Measurements from ENCODE around the gene CYP26C1. TPM values are rescaled to one million over a fixed set of nuclear protein-coding genes. Genes with fewer than 3 reads are reported as not detected.

Gene CYP26C1
- total RNA-seq, 6 experiments from 2014 or later, result 0.07 to 0.12 (median 0.10) TPM; not detected in 3

DNA sequence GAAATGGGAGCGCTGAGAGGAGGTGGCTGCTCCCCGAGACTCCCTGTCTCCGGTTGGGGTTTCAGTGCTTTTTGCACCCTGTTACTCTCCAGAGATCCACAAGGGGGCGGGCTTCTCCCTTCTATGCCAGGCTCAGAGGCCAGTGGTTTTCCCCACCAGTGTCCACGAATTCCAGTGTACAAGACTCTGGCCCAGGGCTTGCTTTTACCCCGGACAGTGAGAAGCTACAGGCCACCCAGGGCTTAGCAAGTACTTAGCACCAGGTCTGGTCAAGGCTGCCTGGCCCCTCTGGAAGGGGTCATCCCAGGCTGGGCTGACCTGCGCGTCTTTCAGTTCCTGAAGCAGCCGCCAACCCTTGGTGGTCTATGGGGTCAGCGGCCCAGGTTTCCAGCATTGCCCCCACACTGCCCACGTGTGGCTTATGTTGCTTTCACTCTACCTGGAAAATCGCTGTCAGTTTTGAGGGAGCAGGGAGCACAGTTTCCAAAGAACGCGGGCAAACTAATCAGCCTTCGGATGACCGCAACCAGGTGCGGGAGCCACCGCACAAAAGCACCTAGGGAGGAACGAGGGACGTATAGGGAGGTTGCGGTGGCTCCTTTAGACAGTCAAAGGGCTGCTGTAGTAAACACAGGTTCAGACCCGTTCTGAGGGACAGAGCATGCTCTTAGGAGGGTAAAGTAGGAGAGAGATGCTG lies 19.9 kb downstream of the CYP26C1 start:
- DNase-seq (peak; percentile 48 to 75 (median 67)), ATAC-seq (peak; percentile 71 to 74 (median 72))
- Histone ChIP-seq H3K27me3 (no peaks in the 10 kb centered on the region), H3K4me3 (no peak overlapping the region), H3K36me3 (no peaks in the 10 kb centered on the region), H3K4me1 (peaks cover 0 to 47% (median 14%) of the 10 kb centered on the region in 4 donors), H3K9me3 (no peaks in the 10 kb centered on the region), H3K27ac (peak overlapping the region in 1 of 3 donors; percentile 41)
- WGBS (ENCODE audit: insufficient coverage, low coverage, low lambda C conversion rate, missing lambda C conversion rate), result 45% methylated on average over 14 of the region's 22 CpGs
- intact Hi-C loops (cut with DNase I), result loop anchor here in 1 of 2 donors (10.0 kb wide), 2 partner anchors 204 to 264 kb away; no protein-coding TSS in a partner anchor
- TF ChIP-seq, protein P1, sequence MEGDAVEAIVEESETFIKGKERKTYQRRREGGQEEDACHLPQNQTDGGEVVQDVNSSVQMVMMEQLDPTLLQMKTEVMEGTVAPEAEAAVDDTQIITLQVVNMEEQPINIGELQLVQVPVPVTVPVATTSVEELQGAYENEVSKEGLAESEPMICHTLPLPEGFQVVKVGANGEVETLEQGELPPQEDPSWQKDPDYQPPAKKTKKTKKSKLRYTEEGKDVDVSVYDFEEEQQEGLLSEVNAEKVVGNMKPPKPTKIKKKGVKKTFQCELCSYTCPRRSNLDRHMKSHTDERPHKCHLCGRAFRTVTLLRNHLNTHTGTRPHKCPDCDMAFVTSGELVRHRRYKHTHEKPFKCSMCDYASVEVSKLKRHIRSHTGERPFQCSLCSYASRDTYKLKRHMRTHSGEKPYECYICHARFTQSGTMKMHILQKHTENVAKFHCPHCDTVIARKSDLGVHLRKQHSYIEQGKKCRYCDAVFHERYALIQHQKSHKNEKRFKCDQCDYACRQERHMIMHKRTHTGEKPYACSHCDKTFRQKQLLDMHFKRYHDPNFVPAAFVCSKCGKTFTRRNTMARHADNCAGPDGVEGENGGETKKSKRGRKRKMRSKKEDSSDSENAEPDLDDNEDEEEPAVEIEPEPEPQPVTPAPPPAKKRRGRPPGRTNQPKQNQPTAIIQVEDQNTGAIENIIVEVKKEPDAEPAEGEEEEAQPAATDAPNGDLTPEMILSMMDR (IDR thresholded peaks at IDR 0.05), result peak; percentile 80 to 88 (median 81)
- no peak for TF ChIP-seq POLR2A (IDR thresholded peaks at IDR 0.05)

DNA sequence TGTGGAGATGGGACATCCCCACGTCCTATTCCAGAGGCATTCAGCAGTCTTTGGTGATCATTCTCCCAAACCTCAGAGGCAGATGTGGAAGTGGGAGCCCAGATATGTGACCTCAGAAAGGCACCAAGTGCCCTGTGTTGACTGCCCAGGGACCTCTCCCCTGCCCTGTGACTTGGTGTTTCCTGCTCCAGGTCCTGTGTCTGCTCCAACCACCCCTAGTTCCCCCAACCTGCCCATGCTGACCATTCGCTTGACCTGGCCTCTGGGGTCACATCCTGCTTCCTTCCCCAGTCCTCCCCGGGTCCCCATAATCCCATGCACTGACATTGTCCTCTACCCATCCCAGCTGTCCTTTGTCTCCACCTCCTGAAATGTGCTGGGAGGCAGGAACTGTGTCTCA lies 20.7 kb downstream of the CYP26C1 start:
- Histone ChIP-seq H3K4me1 (peaks cover 0 to 40% (median 14%) of the 10 kb centered on the region in 4 donors), H3K36me3 (no peaks in the 10 kb centered on the region), H3K9me3 (no peaks in the 10 kb centered on the region), H3K4me3 (no peak overlapping the region), H3K27ac (no peak overlapping the region), H3K27me3 (no peaks in the 10 kb centered on the region)
- no peak for DNase-seq
- TF ChIP-seq, protein P1 (IDR thresholded peaks at IDR 0.05), result no peak
- no peak for TF ChIP-seq POLR2A (IDR thresholded peaks at IDR 0.05)
- intact Hi-C loops (cut with DNase I), result loop anchor here in 1 of 2 donors (10.0 kb wide), 2 partner anchors 203 to 263 kb away; no protein-coding TSS in a partner anchor
- no peak for ATAC-seq
- WGBS (ENCODE audit: insufficient coverage, low coverage, low lambda C conversion rate, missing lambda C conversion rate), result 17% methylated on average over 1 of the region's 3 CpGs

DNA sequence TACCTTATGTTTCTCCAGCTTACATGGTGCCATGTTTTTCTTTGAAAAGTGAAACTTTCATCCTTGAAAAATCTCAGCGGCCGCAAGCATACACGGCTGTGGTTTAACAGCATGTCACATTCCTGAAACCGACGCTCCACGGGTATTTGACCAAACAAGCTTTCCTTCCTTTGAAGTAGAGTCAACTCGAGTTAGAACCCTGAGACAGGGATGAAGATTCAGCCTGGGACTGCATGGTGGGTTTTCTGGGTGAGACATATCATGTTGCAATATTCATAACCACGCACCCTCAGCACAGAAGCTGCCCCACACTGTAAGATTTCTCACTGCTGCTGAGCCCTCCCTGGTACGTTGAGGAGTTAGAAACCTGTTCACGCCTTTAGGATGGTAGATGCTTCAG lies 21.2 kb downstream of the CYP26C1 start:
- no peak overlapping the region for H3K4me3 ChIP-seq
- H3K27ac ChIP-seq, result no peak overlapping the region
- intact Hi-C loops (cut with DNase I), result loop anchor here in 1 of 2 donors (10.0 kb wide), 2 partner anchors 203 to 263 kb away; no protein-coding TSS in a partner anchor
- no peak for ATAC-seq
- DNase-seq, result no peak
- TF ChIP-seq POLR2A (IDR thresholded peaks at IDR 0.05), result no peak
- TF ChIP-seq, protein P1 (IDR thresholded peaks at IDR 0.05), result no peak
- H3K4me1 ChIP-seq, result peaks cover 0 to 35% (median 14%) of the 10 kb centered on the region in 4 donors
- H3K36me3 ChIP-seq, result no peaks in the 10 kb centered on the region
- WGBS (ENCODE audit: insufficient coverage, low coverage, low lambda C conversion rate, missing lambda C conversion rate), result 64% methylated on average over 9 of the region's 10 CpGs
- no peaks in the 10 kb centered on the region for H3K27me3 ChIP-seq
- no peaks in the 10 kb centered on the region for H3K9me3 ChIP-seq

DNA sequence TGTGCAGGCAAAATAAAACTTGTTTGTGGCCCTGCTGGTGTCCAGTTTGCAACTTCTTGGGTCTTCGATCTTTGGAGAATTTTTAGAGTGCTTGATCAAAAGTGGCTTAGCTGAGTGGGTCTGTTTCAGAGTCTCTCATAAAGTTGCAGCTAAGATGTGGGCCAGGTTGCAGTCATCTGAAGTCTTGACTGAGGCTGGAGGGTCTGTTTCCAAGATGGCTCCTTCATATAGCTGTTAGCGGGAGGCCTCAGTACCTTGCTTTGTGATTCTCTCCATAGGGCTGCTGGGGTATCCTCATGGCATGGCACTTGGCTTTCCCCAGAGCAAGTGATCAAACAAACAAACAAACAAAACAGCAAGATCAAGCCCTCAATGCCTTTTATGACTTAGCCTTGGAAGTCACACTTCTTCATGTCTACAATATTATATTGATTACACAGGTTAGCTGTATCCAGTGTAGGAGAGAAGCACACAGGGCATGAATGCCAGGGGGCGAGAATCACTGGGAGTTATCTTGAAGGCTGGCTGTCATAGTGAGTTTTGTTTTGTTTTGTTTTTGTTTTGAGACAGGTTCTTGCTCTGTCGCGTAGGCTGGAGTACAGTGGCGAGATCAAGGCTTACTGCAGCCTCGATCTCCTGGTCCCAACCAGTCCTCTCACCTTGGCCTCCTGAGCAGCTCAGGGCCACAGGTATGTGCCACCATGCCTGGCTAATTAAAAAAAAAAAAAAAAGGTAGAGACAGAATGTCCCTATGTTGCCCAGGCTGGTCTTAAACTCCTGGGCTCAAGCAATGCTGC lies 23.3 kb downstream of the CYP26C1 start:
- no peak overlapping the region for H3K4me3 ChIP-seq
- H3K27ac ChIP-seq, result no peak overlapping the region
- H3K36me3 ChIP-seq, result no peaks in the 10 kb centered on the region
- no peak for TF ChIP-seq POLR2A (IDR thresholded peaks at IDR 0.05)
- TF ChIP-seq, protein P1 (IDR thresholded peaks at IDR 0.05), result no peak
- H3K9me3 ChIP-seq, result no peaks in the 10 kb centered on the region
- ATAC-seq, result no peak
- 83% methylated on average over 6 of the region's 7 CpGs for WGBS (ENCODE audit: insufficient coverage, low coverage, low lambda C conversion rate, missing lambda C conversion rate)
- no peaks in the 10 kb centered on the region for H3K27me3 ChIP-seq
- DNase-seq, result no peak
- intact Hi-C loops (cut with DNase I), result loop anchor here in 1 of 2 donors (10.0 kb wide), 2 partner anchors 201 to 261 kb away; no protein-coding TSS in a partner anchor
- H3K4me1 ChIP-seq, result peaks cover 0 to 17% (median 6%) of the 10 kb centered on the region in 4 donors

All from right lobe of liver (tissue), 6 donors.